GM19452 (cell line): ENCODE results near the gene RHBDL1.

Source experiments
- ATAC-seq: cut with Tn5 transposase; IDR thresholded peaks from one replicate; pipeline ENCODE4 v1.9.1; 2021; ENCODE audit not compliant: unreplicated experiment

RHBDL1 gene

GRCh38 chr16:674968-675883 is at the start of gene RHBDL1:
TSS of gene RHBDL1 (plus strand) at chr16:675671. CDS start at chr16:675791, 120 bp downstream.
- no peak for ATAC-seq

GRCh38 chr16:625977-626765 is 49.3 kb upstream of the RHBDL1 start:
- no peak for ATAC-seq

GRCh38 chr16:626787-627453 is 48.6 kb upstream of the RHBDL1 start:
- no peak for ATAC-seq

GRCh38 chr16:627454-628239 is 47.8 kb upstream of the RHBDL1 start:
- no peak for ATAC-seq

GRCh38 chr16:628321-629061 is 47.0 kb upstream of the RHBDL1 start:
- ATAC-seq, result no peak

- no peak for ATAC-seq
Observed at GRCh38 chr16:629185-629832, 46.2 kb upstream of the RHBDL1 start.

- ATAC-seq, result no peak
Observed at GRCh38 chr16:629833-630248, 45.6 kb upstream of the RHBDL1 start.

GRCh38 chr16:630249-630814 is 45.1 kb upstream of the RHBDL1 start:
- no peak for ATAC-seq

GRCh38 chr16:630815-631405 is 44.6 kb upstream of the RHBDL1 start, which contains the start of gene WFIKKN1:
TSS of gene WFIKKN1 (plus strand) at chr16:630985. CDS start at chr16:631254, 269 bp downstream.
- no peak for ATAC-seq

GRCh38 chr16:631808-632358 is 43.6 kb upstream of the RHBDL1 start:
- no peak for ATAC-seq

GRCh38 chr16:632486-633335 is 42.8 kb upstream of the RHBDL1 start:
- no peak for ATAC-seq

GRCh38 chr16:633336-634050 is 42.0 kb upstream of the RHBDL1 start:
- ATAC-seq, result no peak

- no peak for ATAC-seq
Observed at GRCh38 chr16:634051-634670, 41.3 kb upstream of the RHBDL1 start.

- ATAC-seq, result no peak
Observed at GRCh38 chr16:634996-635395, 40.5 kb upstream of the RHBDL1 start.

GRCh38 chr16:635573-636205 is 39.8 kb upstream of the RHBDL1 start:
- peak; percentile 10 for ATAC-seq
